ENCODE results near the gene PCNT.
"Not testable (repeated sequence)": the region's sequence is repeated elsewhere in the genome, so short reads cannot be mapped to it uniquely, and the experiment has no call there.

The PCNT gene

GRCh38 chr21:46384556-46384955 is 60.6 kb downstream of the PCNT start:
- DNase-seq: no peak

GRCh38 chr21:46385846-46386733 is 62.1 kb downstream of the PCNT start:
- DNase-seq: no peak

GRCh38 chr21:46386734-46387088 is 62.8 kb downstream of the PCNT start:
- no peak for DNase-seq

GRCh38 chr21:46388206-46388880 is 64.4 kb downstream of the PCNT start:
- no peak for DNase-seq

GRCh38 chr21:46388896-46389295 is 64.9 kb downstream of the PCNT start:
- no peak for DNase-seq

GRCh38 chr21:46390603-46391545 is 66.9 kb downstream of the PCNT start:
- no peak for DNase-seq

- DNase-seq: no peak
Observed at GRCh38 chr21:46391773-46392172, 67.8 kb downstream of the PCNT start.

GRCh38 chr21:46392921-46393320 is 69.0 kb downstream of the PCNT start:
- no peak for DNase-seq

- DNase-seq: no peak
Observed at GRCh38 chr21:46393451-46393940, 69.5 kb downstream of the PCNT start.

- DNase-seq: no peak
Observed at GRCh38 chr21:46393941-46394594, 70.1 kb downstream of the PCNT start.

- no peak for DNase-seq
Observed at GRCh38 chr21:46394595-46395104, 70.7 kb downstream of the PCNT start.

GRCh38 chr21:46397211-46397905 is 73.4 kb downstream of the PCNT start:
- DNase-seq: no peak

- DNase-seq: no peak
Observed at GRCh38 chr21:46397993-46398392, 74.0 kb downstream of the PCNT start.

GRCh38 chr21:46399129-46399528 is 75.2 kb downstream of the PCNT start:
- DNase-seq: no peak

GRCh38 chr21:46399686-46400085 is 75.7 kb downstream of the PCNT start:
- no peak for DNase-seq

GRCh38 chr21:46401186-46401910 is 77.4 kb downstream of the PCNT start:
- DNase-seq: no peak

- DNase-seq: no peak
Observed at GRCh38 chr21:46402421-46402820, 78.5 kb downstream of the PCNT start.

GRCh38 chr21:46403234-46403811 is 79.4 kb downstream of the PCNT start:
- not testable (repeated sequence) for DNase-seq

- DNase-seq: no peak
Observed at GRCh38 chr21:46404306-46404705, 80.3 kb downstream of the PCNT start.

GRCh38 chr21:46406001-46406400 is 82.0 kb downstream of the PCNT start:
- no peak for DNase-seq

Measured in activated CD4-positive, alpha-beta T cell treated with anti-CD3 and anti-CD28 coated beads, Interleukin-10, Interleukin-2, amounts not matched to agents 100 ng/mL and 50 ng/mL, durations not matched to agents 16 hours and 8 hours (primary cell).